NOMO-1 treated with dmso at 0.1 percent for 144 hours (cell line): Measurements from ENCODE around the gene CREB3L1.
"Not testable (repeated sequence)": the region's sequence is repeated elsewhere in the genome, so short reads cannot be mapped to it uniquely, and the experiment has no call there.

Experiments
- DNase-seq: peaks from one replicate; lab custom pipeline; 2025; ENCODE audit not compliant: unreplicated experiment; lab: John Stamatoyannopoulos, UW

Gene CREB3L1

GRCh38 chr11:46295312-46296058, 18.0 kb downstream of the CREB3L1 start:
- peak; percentile 66 for DNase-seq

DNA sequence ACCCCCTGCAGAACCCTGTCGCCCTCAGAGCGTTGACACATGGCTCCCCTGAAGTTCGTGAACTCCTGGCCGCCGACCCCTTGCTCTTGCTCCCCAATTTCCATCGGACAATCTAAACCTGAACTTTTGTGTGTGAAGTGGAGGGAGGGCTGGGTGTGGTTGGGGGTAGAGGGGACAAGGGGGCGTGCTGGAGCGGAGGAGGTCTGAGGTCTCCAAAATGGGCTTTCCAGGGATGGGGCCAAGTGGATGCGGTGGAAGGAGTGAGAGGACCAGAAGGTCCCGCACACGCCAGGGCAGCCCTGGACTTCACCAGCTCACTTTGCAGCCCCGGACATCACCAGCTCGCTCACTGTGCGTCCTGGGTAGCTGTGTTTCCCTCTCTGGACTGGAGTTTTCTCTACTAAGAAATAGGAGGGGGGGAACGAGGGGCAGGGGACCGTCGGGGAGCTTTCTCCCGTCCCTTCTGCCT, 18.6 kb downstream of the CREB3L1 start:
- no peak for DNase-seq

DNA sequence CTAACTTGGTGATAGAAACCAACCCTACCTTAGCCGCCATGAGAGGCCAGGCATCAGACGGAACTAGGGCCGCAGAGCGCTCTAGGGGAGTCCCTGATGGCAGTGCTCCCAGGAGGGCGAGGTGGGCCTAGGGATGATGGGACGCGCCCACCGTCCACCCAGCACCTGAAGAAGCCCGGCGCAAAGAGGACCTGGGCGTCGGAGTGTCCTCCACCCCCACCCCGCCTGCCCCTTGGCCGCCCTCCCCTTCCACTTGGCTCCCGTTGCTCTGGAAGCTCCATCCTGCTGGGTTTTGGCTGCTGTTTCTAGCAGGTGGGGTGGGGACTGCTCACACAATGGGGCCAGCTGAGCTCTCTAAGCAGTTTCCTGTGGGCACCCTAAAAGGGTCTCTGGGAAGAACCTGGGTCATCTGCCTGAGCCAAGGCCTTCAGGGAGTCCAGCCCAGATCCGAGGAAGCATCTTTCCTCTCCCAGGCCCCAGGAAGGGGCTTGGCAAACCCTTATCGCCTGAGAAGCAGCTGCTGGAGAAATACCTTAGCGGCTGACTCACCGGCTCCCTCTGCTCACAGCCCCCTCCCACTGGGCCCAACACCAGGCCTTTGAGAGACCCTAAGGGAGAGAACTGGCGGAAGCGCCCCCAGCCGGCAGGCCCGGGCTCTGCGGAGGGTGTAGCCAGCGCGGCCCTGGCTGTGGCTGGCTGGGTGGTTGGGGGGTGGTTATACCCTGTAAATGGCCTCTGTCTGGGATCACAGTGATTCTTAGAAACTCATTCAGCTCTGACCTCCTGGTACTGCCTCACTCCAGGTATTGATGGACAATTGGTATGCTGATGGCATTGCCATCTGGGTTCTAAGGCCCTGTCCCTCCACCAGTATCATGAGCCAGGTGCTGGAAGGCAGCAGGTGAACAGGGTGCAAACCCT, 19.3 kb downstream of the CREB3L1 start:
- DNase-seq, result no peak

- peak; percentile 19 for DNase-seq
Measured at GRCh38 chr11:46298699-46299433, 21.4 kb downstream of the CREB3L1 start.

DNA sequence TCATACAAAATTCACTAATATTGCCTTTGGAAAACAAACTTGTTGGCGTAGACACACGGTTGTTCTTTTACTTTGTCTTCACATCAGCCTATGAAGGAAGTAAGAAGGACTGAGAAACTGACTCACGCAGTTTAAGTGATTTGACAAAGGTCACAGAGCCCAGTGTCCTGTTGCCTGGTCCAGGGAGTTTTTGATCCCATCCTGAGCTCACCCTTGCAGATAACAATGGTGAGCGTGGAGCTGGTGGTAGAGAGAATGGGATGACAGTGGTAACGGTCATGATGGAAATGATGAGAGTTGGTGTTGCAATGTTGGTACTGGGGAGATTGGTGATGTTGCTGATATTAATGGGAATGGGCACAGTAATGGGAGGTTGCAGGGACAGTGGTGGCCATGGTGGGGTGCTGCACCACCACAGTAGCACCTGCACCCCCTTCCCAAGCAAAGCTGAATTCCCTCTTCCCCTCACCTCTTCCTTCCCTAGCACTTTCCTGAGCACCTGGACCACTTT, 22.0 kb downstream of the CREB3L1 start:
- no peak for DNase-seq

- DNase-seq, result no peak
Measured at GRCh38 chr11:46300270-46300669, 22.8 kb downstream of the CREB3L1 start.

GRCh38 chr11:46302866-46303265, 25.4 kb downstream of the CREB3L1 start:
- DNase-seq, result peak; percentile 78

- DNase-seq, result not testable (repeated sequence)
Measured at GRCh38 chr11:46304036-46304435, 26.6 kb downstream of the CREB3L1 start.

DNA sequence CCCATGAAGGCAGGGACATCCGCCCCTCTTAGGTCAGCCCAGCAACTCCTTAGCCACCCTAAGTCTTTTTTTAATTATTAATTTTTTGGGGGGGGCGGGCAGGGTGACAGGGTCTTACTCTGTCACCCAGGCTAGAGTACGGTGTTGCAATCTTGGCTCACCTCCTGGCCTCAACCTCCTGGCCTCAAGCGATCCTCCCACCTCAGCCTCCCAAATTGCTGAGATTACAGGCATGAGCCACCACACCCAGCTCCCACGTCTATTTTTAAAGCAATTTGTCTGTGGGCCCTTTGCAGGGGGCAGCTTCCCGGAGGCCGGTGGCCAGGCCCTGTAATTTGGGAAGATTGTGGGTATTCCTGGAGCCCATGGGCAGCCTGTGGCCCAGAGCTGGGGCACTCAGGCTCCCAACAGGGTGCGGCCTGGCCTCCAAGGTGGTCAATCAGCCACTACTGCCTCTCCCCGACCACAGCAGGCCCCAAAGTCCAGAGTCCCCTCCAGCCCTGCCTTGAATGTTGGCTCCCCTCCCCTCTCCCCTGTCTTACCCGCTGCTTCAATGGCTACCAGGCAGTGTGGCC, 27.2 kb downstream of the CREB3L1 start:
- DNase-seq, result no peak

DNA sequence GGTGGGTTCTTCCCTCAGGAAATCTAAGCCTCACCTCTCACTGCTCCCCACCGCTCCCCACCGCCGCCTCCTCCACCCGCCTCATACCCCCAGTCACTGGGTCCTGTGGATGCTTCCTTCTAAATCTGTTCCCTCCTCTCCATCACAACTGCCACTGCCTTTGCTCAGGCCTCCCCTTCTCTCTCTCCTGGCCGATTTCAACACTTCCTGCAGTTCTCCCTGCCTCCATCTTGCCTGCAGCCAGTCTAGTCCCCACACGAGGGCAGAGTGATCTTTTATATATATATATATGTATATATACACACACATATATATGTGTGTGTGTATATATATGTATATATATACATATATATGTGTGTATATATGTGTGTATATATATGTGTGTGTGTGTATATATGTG, 27.8 kb downstream of the CREB3L1 start:
- peak; percentile 96 for DNase-seq

- DNase-seq, result no peak
Measured at GRCh38 chr11:46306296-46306853, 28.9 kb downstream of the CREB3L1 start.

DNA sequence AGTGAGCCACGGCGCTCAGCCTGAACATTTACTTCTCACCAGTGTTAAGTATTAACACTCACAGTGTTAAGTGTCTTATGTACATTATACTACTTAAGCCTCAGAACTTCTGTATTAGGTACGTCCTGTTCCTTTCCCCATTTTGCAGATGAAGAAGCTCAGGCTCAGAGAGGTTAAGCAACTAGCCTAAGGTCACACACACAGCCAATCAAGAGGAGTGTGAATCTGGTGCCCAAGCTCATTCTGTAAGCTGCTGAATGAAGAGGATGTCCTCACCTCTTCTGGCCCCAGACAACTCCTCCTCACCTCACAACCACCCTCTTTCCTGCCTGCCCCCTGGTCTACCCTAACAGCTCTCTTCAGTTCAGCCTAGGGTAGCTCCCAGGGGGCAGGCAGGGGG, 29.9 kb downstream of the CREB3L1 start:
- peak; percentile 0 for DNase-seq

DNA sequence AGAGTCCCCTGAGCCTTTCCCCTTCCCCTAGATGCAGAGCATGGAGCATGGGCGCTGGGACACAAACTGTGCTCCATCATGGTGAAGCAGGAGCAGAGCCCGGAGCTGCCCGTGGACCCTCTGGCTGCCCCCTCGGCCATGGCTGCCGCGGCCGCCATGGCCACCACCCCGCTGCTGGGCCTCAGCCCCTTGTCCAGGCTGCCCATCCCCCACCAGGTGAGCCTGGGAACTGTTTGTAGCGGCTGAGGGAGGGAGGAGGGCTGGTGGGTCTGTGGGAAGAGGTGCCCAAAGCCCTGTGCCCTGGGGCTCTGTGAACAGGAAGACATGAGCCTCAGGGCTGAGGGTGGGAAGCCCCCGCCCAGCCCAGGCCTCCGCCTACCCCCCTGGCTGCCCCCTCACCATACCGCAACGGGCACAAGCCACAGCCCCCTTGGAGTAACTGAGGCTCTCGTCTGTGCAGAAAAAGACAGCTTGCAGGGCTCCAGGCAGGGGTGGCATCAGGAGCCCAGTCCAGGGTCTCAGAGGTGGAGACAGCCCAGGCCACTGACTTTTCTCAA, 30.4 kb downstream of the CREB3L1 start:
- DNase-seq, result no peak

- peak; percentile 36 for DNase-seq
Measured at GRCh38 chr11:46308631-46309419, 31.4 kb downstream of the CREB3L1 start.

GRCh38 chr11:46309814-46310259, 32.4 kb downstream of the CREB3L1 start:
- peak; percentile 44 for DNase-seq

GRCh38 chr11:46315033-46315738, 37.7 kb downstream of the CREB3L1 start:
- DNase-seq, result peak; percentile 15

DNA sequence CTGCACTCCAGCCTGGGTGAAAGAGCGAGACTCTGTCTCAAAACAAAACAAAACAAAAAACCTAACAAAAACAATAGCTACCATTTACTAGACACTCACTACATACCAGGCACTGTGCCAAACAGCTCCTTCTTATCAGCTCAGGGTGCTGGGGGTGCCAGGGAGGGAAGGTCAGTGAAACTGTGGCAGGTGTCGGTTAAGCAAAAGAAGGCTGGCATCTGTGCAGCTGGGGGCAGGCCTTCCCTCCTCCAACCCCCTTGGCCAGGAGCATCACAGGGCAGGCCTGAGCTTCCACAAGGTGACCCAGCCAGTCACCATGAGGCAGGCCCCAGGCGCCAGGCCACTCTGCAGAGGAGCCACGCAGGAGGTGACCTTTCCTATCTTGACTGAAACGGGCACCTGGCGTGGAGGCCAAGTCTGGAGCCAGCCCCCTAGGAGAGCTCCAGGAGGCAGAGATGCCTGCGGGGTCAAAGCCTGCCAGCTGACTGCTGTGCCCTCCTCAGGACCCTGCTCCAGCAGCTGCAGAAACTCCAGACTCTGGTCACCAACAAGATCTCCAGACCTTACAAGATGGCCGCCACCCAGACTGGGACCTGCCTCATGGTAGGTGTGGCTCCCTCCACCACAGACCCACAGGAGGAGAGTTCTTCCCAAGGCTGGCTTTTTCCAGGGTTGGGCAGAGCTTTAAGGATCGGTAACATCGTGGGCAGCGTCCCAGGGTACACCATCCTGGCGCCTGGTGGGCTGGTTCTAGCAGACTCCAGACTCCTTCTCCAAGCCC, 38.5 kb downstream of the CREB3L1 start:
- DNase-seq, result no peak

DNA sequence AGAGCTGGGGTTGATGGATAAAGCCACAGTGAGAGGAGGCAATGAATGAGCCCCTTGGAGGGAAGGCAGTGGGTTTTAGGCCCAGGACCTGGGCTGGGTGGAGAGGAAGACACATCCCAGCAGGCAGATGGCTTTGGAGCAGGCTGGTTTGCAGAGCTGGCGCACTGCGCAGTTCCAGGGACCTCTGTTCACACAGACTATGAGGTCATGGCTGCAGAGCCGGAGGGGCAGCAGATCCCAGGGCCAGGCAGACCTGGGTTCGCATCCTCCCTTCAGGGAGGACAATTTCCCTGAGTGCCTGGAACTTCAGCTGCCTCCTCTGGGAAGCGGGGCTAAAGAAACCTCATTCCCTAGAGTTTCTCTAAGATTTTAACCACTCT, 41.6 kb downstream of the CREB3L1 start:
- DNase-seq, result no peak
